ENCODE results near the gene TMEM178B.
"Not testable (repeated sequence)": the region's sequence is repeated elsewhere in the genome, so short reads cannot be mapped to it uniquely, and the experiment has no call there.

TMEM178B gene

GRCh38 chr7:141359740-141360415, 286.0 kb downstream of the TMEM178B start:
- no peak for DNase-seq

DNA sequence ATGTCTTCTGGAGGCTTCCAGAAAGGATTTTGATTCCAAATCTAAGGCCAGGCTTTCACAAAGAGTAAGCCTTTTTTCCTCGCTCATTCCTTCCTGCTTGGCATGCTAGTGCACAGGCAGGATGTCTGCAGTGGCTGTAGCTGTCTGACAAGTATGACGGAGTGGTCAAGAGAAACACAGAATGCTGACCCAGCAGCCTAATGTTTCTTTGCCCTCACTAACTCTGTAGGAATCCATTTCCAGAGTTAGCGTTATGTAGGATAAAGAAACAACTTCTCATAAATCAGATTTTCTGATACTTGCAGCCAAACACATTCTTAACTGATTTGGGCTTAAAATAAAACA, 286.5 kb downstream of the TMEM178B start:
- DNase-seq: no peak

DNA sequence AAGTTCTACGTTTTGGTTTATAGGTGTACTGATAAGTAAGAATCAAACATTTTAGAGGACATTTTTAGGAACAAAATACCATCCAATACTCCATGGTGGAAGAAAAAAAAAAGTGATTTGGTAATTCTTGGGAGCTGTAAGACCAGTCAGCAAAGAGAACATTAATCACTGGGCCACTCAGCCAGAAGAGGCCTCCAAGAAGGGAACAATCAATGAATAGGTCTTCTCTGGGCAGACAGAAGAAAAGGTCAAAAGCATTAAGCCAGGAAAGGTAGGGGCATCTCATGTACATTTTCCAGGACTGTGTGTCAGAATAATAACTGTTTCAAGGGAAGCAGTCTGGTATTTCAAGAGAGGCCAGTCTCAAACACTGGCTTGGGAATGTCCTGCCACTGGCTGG, 286.9 kb downstream of the TMEM178B start:
- no peak for DNase-seq

DNA sequence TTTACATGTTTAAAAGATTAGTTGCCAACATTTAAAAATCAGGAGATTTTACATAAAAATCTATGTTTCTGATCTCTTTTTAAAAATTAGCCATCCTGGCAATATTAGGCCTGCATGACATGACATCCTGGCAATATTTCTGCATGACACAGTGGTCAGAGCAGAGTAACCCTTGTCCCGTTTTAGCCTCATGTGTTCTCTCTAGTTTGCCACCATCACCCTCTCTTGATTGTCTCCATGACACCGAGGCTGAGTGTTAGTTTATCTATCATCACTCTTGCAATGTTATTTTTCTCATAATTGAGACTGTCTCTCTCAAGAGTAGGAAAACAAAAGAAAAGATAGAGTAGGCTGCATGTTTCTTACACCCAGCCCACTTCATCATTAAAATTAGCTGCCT, 287.6 kb downstream of the TMEM178B start:
- no peak for DNase-seq

- no peak for DNase-seq
These were observed 288.1 kb downstream of the TMEM178B start for GRCh38 chr7:141361960-141362359.

DNA sequence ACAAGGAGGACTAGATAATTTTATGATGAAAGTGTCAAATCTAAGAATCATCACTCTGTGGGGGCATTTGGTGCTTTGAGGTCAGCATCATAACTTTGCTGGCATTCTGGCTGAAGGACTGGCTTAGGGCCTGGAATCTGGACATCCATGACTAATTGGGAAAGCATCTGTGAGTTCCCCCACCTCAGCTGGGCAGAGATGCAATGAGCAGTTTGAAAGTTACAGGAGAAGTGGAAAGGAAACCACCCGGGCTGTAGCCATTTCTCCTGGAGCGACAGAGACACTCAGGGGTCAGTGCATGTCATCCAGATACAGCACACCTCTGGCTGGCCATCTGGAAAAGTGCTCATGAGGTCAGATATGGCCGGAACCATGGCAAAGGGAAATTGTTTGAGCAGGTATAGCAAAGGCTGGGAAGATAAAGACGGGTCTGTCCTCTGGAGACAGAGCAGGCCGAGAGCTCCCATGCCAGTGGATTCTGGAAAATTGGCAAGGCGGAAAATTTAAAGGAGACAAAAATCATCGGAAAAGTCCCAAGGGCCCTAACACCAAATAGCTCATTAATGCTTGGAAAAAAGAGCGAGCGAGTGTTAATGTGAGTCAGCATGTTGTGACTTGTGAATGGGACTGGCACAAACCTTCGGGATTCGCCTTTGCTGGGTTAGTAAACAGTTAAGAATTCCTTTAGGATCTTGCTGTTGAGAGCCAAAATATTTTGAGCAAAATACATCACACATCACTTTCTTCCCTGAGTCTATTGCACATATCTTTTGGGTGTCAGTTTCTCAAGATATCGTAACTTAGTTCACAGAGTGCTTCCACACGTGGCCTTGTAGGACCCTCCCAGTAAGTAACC, 288.9 kb downstream of the TMEM178B start:
- DNase-seq: no peak

DNA sequence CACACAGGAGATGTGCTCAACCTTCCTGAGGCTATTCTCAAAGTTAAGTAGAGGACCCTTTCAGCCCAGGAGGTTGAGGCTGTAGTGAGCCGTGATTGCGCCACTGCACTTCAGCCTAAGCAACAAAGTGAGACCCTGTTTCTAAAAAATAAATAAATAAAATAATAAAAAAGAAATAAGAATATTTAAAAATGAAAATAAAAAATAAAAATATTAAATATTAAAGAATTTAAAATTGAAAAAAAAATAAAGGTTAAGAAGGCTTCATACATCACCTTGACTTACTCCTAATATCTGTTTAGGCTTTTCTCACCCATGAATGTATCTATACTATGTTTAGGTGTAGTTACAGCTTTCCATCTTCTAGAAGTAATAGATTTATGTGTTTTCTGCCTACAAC, 289.9 kb downstream of the TMEM178B start:
- no peak for DNase-seq

GRCh38 chr7:141366091-141366621, 292.3 kb downstream of the TMEM178B start:
- no peak for DNase-seq

- no peak for DNase-seq
These were observed 295.6 kb downstream of the TMEM178B start for GRCh38 chr7:141369422-141369821.

DNA sequence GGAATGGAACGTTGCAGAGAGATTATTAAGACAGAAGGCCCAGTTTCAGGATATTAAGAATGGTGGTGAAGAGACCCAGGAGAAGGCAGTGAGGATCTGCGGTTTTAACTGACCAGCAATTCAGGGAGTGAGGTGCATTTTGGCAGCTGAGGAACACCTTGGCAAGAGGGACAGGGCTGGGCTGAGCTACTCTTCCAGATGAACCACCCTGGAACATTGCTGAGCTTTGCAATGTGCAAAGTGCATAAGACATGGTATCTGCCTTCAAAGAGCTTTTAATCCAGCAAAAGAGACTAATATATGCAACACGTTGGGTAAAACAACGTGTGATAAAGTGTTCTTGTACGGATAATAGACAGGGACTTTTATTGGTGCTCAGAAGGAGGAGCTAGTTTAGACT, 296.3 kb downstream of the TMEM178B start:
- no peak for DNase-seq

- no peak for DNase-seq
These were observed 296.8 kb downstream of the TMEM178B start for GRCh38 chr7:141370650-141371049.

DNA sequence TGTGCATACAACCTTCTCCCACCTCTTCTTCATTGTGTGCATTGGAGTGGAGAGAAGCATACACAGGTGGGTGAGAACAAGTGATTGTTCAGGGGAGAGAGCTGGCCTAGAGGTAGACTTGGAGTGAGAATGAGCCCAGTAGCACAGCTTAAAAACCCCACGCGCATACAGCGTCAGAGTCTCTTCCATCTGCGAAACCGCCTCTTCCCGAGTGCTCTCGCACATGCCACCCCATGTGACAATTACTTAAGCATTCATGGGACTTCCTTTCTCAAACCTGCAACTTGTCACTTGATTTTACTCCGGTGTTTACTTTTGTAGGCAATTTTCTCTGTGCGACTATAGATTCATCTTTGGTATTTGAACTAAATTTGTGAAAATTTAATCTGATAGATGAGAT, 300.6 kb downstream of the TMEM178B start:
- no peak for DNase-seq

DNA sequence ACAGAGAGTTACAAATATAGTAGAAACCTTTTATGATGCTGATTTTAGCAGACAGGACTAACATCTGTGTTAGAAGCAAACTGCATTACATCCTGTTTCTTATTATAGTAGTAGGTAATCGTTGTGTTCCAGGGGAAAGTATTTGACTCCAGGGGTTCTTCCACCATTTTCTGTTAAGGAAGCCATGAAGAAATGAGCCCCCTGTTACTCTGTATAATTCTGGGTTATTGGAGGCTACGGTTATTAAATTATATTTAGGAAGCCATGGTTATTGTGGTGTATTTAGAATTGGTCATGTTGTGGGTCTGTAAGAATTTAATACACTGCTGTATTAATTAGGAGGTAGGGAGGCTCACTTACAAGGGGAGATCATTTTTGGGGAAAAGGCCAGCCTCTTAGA, 301.6 kb downstream of the TMEM178B start:
- no peak for DNase-seq

- DNase-seq: no peak
These were observed 304.0 kb downstream of the TMEM178B start for GRCh38 chr7:141377906-141378305.

DNA sequence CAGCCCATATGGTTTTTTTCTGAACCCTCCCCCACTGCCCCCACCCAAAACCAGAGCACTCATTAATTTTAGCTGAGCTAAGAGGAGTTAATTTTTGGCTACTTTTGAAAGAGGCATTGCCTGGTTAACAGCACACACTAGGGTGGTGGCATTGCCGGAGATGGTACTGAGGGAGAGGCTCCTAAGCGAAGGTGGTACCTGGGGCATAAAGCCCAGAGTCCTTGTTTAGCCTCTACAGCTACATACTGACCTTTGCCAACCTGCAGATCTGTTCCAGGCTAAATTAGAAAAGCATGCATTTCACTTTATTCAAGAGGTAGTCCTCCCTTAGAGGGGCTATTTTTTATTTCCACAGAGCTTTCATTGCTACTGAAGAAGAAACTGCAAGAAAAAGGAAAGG, 304.5 kb downstream of the TMEM178B start:
- no peak for DNase-seq

DNA sequence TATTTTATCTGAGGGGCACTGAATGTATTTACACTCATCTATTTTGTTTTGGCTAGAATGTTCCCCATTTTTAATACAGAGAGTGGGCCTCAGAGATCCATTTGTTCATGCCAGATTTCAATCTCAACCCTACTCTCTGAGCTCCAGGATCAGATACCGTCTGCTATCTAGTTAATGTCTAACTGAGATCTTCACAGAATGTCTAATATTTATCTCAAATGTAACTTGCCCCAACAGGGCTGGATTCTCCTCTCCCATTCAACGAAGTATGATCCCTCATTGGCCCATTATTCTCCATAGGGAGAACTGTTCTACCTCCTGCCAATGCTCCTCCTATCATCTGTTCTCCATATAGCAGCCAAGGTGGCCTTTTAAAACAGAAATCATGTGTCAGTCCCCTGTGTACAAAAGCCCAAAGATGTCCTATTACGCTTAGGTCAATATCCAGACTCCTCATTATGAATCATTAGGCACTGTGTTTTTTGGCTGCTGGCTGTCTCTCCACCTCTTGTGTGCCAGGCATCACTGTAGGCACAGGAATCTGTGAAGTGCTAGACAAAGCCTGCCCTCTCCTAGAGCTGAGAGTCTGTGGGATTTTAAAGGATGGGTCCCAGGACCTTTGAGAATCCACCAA, 308.0 kb downstream of the TMEM178B start:
- no peak for DNase-seq

GRCh38 chr7:141383356-141383755, 309.5 kb downstream of the TMEM178B start:
- not testable (repeated sequence) for DNase-seq

- no peak for DNase-seq
These were observed 313.0 kb downstream of the TMEM178B start for GRCh38 chr7:141386881-141387280.

- DNase-seq: no peak
These were observed 313.8 kb downstream of the TMEM178B start for GRCh38 chr7:141387521-141388217.

- DNase-seq: no peak
These were observed 315.4 kb downstream of the TMEM178B start for GRCh38 chr7:141389140-141389796.

- no peak for DNase-seq
These were observed 316.5 kb downstream of the TMEM178B start for GRCh38 chr7:141390339-141390738.

GRCh38 chr7:141393056-141393455, 319.2 kb downstream of the TMEM178B start:
- no peak for DNase-seq
